Measurements from ENCODE around the gene LYZL1.
"Not testable (repeated sequence)": the region's sequence is repeated elsewhere in the genome, so short reads cannot be mapped to it uniquely, and the experiment has no call there.

The LYZL1 gene

DNA sequence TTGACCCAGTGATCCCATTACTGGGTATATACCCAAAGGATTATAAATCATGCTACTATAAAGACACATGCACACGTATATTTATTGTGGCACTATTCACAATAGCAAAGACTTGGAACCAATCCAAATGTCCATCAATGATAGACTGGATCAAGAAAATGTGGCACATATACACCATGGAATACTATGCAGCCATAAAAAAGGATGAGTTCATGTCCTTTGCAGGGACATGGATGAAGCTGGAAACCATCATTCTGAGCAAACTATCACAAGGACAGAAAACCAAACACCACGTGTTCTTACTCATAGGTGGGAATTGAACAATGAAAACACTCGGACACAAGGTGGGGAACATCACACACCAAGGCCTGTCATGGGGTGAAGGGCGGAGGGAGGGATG is 48.7 kb downstream of the LYZL1 start:
- DNase-seq: not testable (repeated sequence)

DNA sequence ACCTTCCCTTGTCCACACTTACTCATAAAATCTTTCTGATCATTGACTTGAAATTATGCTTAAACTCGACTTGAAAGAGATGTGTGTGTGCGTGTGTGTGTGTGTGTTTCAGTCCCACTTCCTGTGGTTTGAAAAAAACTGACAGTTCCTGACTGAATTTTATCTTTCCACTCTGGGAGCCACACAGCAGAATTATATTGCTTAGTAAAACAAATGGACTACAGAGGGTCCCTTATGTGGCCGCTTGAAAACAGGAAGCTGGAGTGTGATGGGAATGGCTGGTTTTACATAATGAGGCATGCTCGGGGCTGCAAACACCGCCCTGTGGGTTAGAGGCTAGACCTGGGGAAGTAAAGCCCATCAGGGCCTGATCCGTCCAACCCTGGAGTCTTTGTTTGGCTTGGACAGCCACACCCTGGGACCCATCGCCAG is 54.8 kb downstream of the LYZL1 start:
- DNase-seq: peak; percentile 42

DNA sequence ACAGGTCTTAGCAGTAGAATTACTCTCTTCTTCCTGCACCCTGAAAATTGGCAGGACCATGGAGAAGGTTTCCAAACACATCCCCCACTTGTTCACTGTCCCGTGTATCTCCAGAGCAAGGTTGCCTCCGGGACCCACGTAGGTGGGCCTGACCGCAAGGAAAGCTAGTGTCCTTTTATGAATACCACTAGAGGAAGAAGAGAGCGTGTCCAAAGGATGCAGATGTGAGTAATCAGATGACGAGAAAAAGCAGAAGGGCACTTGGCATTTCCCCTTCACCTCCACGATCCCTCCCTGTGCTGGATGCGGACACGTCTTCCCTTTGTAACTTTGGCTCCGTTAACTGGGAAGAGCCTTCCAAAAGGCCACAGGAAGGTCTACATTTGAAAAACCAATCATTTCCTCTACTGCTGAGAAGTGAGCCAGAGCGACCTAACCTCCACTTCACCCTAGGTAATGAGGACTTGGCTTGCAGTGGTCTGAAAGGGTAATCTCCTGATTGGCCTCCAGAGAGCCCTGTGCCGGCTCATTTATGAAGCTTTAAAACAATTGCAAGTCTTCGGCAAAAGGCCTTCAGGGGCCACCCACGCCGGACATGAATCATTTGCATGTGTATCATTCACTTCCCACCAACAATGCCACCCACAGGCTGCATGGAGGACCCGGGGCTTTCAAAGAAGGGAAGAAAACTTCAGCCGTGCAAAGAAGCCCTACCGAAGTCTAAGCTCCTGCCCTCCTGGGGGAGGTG is 55.4 kb downstream of the LYZL1 start:
- peak; percentile 76 for DNase-seq

DNA sequence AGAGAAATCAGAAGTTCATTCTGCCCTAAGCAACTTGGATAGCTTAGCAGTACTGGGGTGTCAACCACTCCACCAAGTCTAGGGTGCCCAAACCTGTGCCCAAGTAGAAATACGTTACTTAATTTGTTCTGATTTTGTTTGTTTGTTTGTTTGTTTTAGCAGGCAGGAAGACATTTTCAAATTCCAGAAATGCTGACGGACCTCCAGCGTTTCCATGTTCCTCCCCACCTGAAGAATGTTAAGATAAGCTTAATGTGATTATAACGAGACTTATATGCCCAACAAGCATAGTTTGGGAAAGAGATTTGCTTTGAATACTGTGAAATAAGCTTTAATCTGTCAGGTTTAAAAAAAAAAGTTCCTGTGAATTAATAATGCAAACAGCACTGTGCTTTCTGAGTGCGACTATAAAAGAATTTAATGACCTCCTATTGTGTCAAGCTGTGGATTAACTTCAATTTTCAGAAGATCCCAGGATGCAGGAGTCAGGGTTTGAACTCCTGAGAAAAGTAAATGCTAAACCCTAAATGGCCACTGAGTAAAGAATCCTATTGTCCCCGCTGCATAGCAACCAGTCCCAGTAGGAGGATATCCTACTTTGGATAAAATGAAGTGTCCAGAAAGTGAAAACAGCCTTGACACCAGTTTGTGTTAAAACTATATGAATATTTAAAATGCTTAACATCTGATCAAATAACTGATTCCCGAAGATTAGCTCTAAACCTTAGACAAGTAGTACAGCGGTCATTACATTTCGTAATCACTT is 56.5 kb downstream of the LYZL1 start:
- DNase-seq: no peak

DNA sequence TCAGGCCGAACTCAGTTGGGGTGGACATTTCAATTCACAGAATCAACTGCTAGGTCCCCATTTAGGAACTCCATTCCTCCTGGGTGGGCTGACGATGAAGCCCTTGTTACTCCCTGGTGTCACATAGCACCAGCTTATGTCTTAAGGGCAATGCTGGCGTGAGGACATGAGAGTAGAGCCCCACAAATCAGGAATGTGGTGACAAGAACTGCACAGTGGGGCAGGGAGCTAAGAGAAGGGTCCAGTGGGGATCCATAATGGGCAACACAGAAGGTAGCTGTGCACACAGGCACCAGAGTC is 57.0 kb downstream of the LYZL1 start:
- no peak for DNase-seq

DNA sequence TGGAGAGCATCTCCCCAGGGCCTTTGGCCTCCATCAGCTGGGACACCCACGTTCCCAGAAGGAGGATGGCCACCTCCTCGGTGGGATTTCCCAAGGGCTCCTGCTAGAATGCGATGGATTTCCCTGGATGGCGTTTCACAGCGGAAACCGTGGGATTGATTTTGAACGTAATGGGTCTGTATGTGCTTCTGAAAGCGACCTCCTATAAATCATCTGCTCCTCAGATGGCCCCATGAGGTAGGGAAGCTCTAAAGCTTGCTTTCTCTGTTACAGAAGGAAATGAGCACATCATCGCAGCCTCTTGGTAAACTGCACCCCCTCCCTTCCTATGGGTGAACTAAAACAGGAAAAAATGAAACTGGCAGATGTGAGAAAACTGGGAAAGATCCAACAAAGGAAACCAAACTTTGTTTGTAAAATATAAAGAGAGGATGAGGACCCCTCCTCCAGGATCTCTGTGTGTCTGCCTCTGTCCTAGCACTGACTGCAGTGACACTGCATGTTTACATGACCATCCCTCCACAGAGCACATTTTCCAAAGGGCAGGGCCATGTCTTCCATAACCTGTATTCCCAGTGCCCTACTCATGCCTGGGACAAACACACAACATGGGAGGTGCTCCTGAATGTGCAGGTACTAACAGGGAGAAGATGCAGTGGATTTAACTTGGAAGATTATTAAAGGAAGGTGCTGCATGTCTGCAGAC is 57.6 kb downstream of the LYZL1 start:
- no peak for DNase-seq

DNA sequence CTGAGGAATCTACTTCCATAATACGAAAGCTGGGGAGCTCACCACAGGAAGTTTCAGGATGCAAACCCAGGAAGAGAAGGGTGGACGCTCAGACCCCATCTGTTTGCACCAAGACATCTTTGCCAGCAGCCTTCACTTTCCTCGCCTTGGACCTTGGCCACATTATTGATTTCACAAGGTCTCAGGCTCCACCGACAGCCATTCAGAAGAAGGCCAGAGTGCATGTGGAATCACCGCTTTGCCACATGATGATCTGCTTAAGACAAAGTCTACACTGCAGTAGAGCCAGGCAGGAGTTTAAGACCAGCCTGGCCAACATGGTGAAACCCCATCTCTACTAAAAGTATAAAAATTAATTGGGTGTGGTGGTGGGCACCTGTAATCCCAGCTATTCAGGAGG is 60.0 kb downstream of the LYZL1 start:
- no peak for DNase-seq

DNA sequence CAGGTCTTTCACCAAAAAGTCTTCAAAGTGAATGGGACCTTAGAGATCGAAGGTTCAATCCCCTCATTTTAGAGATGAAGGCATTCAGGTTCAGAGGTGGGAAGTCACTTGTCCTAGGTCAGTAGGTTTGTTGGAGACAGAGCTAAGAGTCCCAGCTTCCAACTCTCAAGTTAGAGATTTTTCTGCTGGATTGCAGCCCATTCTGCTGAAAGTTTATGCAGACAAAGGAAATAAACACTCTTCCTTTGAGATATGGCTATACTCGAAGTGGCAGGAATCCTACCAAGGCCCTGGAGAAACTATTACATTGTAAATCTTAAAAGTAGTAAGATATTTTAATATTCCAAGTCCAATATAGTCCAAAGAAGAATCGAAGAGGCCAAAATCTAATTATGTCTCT is 64.4 kb downstream of the LYZL1 start:
- DNase-seq: no peak

DNA sequence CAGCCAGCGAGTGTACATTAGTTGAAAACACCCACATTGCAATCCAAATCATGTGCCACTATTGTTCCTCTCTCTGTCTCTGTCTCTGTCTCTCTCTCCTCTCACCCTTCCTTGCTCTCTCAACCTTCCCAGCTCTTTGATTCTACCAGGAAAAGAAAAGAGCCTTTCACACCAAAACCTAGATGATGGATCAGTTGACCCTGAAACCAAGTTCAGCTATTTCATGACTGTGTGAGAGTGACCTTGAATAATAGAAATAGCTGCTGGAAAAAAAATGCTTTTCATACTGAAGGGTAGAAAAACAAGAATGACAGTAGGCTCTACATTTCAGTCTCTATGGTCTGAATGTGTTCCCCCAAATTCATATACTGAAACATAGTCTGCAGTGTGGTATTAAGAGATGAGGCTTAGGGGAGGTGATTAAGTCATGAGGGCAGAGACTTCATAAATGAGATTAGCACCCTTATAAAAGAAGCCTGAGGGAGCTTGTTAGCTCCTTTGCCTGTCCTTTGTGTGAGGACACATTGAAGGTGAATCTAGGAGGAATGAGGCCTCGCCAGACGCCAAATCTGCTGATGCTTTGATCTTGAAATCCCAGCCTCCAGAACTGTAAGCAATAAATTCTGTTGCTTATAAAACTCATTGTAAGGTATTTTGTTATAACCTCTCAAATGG is 65.2 kb downstream of the LYZL1 start:
- DNase-seq: no peak

DNA sequence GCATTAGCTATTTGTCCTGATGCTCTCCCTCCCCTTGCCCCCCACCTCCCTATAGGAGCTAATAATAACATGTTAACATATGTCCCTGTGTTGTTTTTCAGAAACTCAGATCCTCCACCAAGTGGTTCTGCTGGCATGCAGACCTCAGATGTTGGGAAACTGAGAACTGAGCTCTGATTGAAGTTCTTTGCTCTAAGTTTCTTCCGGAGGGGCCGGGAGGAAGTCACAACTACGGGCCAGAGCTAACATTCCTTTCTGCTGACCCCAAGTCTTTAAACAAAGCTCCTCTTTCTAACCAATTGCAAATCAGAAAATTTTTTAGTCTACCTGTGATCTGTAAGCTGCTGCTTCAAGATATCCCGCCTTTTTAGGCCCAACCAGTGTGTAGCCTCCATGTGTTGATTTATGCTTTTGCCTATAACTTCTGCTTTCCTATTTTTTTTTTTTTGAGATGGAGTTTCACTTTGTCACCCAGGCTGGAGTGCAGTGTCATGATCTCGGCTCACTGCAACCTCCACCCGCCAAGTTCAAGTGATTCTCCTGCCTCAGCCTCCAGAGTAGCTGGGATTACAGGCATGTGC is 66.6 kb downstream of the LYZL1 start:
- no peak for DNase-seq

DNA sequence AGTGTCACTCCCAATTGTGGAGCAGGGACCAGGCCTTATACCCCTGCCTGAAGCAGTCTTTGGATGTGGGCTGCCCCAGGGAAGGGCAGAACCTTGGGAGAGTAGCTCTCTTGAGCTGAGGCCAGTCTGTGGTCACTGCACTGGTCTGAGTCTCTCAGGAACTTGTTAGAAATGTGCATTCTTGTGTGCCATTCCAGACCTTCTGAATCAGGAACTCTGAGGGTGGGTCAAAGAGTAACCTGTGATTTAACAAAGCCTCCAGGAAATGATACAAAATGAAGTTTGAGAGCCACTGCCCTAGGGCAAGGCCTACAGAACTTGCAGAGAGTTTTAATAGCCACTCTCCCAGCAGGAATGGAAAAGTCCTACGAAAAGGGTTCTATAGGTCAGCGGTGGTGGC is 68.1 kb downstream of the LYZL1 start:
- DNase-seq: no peak

DNA sequence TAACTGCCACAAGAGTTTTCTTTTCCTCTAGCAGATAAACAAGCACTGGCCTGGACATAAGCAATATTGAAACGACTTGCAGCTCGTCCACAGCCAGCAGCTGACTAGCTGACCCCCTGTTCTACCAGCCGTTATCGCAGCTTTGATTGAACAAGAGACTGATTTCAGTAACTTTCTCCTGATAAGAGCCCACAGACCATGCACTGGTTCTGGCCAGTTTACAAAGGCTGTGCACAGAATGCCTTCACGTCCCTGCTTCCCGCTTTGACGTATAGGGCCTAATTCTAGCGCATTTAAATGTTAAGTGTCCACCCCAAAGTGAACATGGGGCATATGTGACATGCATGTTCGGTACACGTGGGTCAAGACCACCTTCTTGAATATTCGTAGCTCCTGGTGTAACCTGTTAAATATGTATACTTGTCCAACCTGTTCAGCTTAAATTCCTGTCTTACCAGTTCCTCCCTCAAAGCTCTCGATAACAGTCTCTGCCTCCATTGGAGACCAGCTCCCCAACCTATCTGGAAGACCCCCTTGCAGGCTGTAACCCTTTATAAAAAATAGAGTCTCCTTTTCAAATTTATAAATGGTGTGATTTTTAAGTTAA is 69.2 kb downstream of the LYZL1 start:
- no peak for DNase-seq

DNA sequence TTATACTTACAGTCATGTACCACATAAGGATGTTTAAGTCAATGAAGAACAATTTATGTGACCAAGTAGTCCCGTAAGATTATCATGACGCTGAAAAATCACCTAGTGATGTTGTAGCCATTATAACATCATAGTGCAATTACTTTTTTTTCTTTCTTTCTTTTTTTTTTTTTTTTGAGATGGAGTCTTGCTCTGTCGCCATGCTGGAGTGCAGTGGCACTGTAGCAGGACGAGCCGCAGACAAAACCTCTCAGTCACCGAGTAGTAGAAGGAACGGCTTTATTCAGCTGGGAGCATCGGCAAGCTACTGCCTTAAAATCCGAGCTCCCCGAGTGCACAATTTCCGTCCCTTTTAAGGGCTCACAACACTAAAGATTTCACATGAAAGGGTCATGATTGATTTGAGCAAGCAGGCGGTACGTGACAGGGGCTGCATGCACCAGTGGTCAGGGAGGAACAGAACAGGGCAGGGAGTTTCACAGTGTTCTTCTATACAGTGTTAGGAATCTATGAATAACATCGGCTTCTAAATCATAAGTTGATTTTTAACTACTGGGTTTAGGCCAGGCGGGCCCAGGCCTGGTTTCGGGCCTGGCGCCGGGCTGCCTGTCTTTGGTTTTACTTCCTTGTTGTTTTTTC is 71.5 kb downstream of the LYZL1 start:
- DNase-seq: not testable (repeated sequence)
